GM21381 (cell line): ENCODE results near the gene CDK7.
A peak's percentile ranks its signal among the peaks of the same experiment; 100 is the strongest.
"Not testable (repeated sequence)": the region's sequence is repeated elsewhere in the genome, so short reads cannot be mapped to it uniquely, and the experiment has no call there.

Experiments
- ATAC-seq: cut with Tn5 transposase; IDR thresholded peaks from one replicate; pipeline ENCODE4 v1.9.1; 2021; ENCODE audit warnings: mild to moderate bottlenecking, moderate library complexity; ENCODE audit not compliant: unreplicated experiment

CDK7 gene

GRCh38 chr5:69234457-69235268 is at the start of gene CDK7:
Gene CDK7, plus strand, starts transcription at chr5:69234886. Its CDS starts 90 bp downstream, at chr5:69234976.
- ATAC-seq = peak; percentile 99

GRCh38 chr5:69187342-69187741 is 47.3 kb upstream of the CDK7 start:
- no peak for ATAC-seq

DNA sequence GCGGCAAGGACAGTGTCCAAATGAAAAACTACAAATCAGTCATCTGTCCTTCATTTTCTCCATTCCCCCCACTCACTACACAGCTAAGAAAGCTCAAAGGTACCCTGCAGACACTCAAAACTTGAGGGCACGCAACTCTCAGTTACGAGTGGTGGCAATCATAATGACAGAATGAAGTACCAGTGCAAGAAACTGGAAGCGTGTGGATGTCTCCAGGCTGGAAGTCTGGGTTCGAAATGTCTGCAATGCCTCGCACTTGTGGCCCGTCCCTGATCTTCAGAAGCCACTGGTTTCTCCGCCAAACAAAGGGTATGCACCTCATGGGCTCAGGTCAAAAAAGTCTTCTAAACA is 45.9 kb upstream of the CDK7 start:
- ATAC-seq = no peak

DNA sequence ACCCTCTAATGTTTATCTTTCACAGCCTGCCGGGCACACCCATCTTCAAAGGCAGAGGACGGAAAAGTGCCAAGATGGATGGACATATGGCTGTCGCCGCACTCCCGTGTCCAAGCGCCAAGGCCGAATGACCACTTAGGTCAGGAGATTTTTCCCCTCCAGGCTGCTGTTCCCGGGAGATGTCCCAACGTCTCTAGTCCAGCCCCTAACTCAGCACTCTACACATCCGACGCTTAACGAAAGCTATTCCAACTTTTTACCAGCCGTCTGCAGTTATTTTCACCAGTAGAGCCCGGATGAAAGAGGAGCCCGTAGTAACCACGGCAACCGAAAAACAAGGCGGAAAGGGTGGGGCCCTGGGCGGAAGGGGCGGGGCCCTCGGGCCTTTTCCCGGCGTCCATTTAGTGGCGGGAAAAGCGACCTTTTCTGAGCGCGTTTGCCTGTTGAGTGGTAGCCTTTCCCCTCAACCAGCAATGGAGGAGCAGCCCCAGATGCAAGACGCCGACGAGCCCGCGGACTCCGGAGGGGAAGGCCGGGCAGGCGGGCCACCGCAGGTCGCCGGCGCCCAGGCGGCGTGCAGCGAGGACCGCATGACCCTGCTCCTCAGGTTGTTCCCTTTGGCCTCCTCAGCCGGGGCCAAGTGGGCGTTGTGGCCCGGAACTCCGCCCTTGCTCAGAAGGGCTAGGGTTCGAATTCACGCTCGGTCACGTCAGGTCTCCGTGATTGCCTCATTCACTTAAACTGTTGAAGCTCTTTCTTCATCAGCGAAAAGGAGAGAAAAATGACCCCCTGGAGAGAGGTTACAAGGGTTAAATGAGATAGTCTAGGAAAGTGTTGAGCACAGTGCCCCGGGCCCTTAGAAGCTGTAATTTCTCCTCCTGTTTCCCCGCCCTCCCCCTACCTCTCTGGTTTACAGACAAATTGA is 45.3 kb upstream of the CDK7 start, which contains the start of gene CENPH:
Gene CENPH, plus strand, starts transcription at position 422 of the 925 bp plus-strand sequence. Its CDS starts 52 bp downstream, at position 474.
- peak; percentile 92 for ATAC-seq

- no peak for ATAC-seq
These were observed 32.2 kb upstream of the CDK7 start for GRCh38 chr5:69202497-69202896.

DNA sequence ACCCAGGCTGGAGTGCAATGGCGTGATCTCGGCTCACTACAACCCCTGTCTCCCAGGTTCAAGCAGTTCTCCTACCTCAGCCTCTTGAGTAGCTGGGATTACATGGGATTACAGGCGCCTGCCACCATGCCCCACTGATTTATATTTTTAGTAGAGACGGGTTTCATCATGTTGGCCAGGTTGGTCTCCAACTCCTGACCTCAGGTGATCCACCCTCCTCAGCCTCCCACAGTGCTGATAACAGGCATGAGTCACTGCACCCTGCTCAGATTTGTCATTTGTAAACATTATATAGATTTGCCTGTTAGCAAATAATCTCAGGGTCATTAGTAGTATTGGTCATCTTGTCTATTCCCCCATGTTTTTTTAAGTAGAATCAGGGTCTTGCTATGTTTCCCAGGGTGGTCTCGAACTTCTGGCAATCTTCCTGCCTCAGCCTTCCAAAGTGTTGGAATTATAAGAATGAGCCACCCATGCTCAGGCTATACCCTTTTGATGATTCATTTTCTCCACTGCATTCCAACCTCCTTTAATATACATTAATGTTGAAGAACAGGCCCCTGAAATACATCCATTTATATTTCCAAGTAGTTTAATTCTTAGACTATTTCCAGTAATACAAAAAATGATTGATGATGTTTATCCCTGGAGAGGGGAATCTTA is 28.0 kb upstream of the CDK7 start:
- ATAC-seq = no peak

DNA sequence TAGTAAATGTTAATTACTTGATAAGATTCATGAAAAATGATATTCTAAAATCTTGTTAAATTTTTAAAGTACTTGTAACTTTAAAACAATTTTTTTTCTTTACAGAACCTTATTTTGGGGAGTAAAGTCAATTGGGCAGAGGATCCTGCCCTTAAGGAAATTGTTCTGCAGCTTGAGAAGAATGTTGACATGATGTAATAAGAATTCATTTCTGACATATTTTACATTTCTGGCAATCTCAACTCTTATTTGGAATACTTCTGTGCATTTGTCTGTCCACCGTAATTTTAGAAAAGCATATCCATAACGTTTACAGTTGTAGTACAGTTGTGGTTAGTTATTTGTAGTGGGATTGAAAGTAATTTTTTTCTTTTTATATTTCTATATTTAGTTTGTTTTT is 25.1 kb upstream of the CDK7 start:
- no peak for ATAC-seq

- ATAC-seq = no peak
These were observed 23.5 kb upstream of the CDK7 start for GRCh38 chr5:69211200-69211599.

GRCh38 chr5:69212022-69212421 is 22.7 kb upstream of the CDK7 start:
- no peak for ATAC-seq

DNA sequence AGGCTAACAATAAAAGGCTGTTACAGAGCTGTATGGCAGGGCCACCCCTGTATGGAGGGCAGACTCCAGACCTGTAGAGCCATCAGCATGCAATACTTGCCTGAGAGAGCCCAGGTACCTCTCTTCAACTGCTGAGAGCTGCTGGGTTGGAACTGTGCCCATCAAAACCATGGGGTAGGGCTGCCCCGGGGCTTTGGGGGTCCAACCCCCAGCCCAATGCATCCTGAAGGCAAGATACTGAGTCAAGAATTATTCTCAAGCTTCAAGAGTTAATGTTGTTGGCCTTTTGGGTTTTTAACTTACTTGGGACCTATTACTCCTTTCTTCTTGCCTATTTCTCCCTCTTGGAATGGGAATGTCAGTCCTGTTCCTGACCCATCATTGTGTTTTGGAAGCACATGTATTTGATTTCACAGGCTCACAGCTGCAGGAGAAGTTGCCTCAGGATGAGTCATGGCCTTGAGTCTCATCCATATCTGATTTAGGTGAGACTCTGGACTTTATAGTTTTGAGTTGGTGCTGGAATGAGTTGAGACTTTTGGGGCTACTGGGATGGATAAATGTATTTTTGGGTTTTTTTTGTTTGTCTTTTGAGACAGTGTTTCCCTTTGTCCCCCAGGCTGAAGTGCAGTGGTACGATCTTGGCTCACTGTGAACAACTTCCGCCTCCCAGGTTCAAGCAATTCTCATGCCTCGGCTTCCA is 21.0 kb upstream of the CDK7 start:
- no peak for ATAC-seq

- no peak for ATAC-seq
These were observed 17.6 kb upstream of the CDK7 start for GRCh38 chr5:69217151-69217511.

DNA sequence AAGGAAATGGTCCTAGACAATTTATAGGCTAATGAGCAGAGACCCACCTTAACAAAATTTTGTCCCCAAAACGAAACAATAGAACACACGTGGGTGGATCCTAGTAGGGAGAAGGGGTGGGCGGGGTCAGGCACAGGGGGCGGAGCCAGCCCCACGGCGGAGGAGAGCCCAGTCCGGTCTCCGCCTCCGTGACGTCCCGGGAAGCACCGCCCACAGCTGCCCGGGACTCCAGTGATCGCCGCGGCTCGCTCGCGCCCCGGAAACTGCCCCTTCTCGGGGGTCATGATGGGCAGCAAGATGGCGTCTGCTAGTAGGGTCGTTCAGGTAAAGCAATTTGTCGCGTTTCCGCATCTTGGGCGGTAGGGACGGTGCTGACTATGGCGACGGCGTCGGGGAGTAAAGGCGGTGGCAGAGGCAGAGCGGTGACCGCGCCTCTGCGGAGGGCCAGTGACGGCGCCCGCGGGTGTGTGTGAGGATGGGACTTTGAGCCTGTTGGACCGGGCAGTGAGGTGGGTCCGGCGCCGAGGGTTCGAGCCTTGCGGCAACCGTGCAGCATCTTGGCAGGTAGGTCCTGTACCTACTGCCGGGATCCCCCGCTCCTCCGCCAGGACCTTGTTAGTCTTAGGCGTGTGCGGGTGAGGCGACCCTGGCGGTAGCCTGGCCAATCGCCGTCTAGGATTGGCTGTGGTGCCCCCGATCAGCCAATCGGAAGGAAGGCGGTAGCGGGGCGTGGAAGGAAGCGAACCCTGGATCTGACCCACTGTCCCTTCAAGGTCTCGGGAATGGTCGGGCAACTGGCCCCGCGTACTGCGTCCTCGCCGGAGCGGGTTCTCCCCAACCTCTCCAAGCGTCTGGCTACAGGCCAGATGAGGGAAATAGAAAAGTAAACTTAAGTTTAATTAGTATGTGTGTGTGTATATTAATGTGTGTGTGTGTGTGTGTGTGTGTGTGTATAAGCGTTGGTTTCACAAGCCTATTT is 16.8 kb upstream of the CDK7 start:
- peak; percentile 93 for ATAC-seq

DNA sequence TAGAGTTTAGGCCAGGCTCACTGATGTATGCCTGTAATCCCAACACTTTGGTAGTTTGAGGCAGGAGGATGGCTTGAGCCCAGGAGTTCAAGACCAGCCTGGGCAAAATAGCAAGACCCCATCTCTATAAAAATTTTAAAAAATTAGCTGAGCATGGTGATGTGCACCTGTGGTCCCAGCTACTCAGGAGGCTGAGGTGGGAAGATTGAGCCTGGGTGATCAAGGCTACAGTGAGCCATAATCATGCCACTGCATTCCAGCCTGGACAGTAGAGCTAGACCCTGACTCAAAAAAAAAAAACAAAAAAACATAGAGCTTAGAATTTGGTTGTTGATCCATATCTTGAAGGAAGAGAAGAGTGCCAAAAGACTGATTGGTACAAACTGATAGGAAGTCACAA is 14.7 kb upstream of the CDK7 start:
- ATAC-seq = no peak

GRCh38 chr5:69220371-69220770 is 14.3 kb upstream of the CDK7 start:
- ATAC-seq = not testable (repeated sequence)

- ATAC-seq = not testable (repeated sequence)
These were observed 13.9 kb upstream of the CDK7 start for GRCh38 chr5:69220833-69221232.

GRCh38 chr5:69224520-69224919 is 10.2 kb upstream of the CDK7 start:
- no peak for ATAC-seq

DNA sequence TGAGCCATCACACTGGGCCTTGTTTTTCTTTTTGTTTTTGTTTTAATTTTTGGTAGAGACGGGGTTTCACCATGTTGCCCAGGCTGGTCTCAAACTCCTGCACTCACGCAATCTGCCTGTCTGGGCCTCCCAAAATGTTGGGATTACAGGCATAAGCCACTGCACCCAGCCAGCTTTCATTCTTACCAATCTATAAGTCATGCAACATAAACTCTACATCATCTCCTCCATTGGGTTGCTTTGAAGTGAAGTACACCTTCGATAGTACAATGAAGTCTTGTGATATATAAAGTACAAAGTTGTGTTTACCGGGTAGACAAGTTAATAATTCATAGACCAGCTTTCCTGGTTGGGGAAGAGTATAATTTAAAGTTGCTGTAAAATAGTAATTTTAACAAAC is 8.8 kb upstream of the CDK7 start:
- ATAC-seq = no peak

GRCh38 chr5:69230181-69230580 is 4.5 kb upstream of the CDK7 start:
- no peak for ATAC-seq

GRCh38 chr5:69231281-69231680 is 3.4 kb upstream of the CDK7 start:
- no peak for ATAC-seq

DNA sequence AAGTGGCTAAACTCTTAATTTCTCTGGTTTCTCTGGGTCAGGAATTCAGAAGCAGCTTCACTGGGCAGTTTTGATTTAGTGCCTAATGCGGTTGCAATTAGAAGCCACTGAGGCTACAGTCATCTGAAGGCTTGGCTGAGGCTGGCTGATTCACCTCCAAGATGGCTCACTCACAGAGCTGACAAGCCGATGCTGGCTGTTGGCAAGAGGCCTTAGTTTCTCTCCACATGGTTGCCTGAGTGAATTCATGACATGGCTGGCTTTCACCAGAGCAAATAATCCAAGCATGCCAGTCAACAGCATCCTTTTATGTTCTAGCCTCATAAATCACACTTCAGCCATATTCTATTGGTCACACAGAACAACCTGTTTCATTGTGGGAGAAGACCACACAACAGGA is 2.8 kb upstream of the CDK7 start:
- no peak for ATAC-seq
